Kidney (tissue), 14 donors: ENCODE measurements around the gene PPDPF. TPM values are rescaled to one million over a fixed set of nuclear protein-coding genes. Genes with fewer than 3 reads are reported as not detected.

Source experiments
- DNase-seq, 5 donors: peaks; one replicate each; pipeline ENCODE4 v3.0.0-alpha.2; 2013 to 2020
- FAIRE-seq: peaks from 2 replicates; lab custom pipeline; 2012; peaks lifted over from hg19 to GRCh38; lab: Jason Lieb, UNC
- H3K27ac ChIP-seq, 2 donors: one replicate each; pipeline ENCODE4 v1.7.0; 2013; ENCODE audit warnings: low read depth in 2 of 2, low read length in 2 of 2, inconsistent platforms in 1 of 2
- H3K27me3 ChIP-seq: one replicate; pipeline ENCODE4 v1.7.1; 2013; ENCODE audit warnings: low read length, inconsistent platforms; ENCODE audit not compliant: control insufficient read depth, insufficient read depth
- H3K36me3 ChIP-seq, 3 donors: one replicate each; pipeline versions ENCODE4 v1.7.0 to v1.7.1; 2013; ENCODE audit warnings: low read length in 3 of 3, control low read depth in 1 of 3, inconsistent platforms in 1 of 3; ENCODE audit not compliant: insufficient read depth in 3 of 3, control insufficient read depth in 2 of 3
- H3K4me1 ChIP-seq, 3 donors: one replicate each; pipeline versions ENCODE4 v1.7.0 to v1.7.1; 2013; ENCODE audit warnings: low read length in 3 of 3, inconsistent platforms in 1 of 3, low read depth in 1 of 3; ENCODE audit not compliant: control insufficient read depth in 2 of 3, insufficient read depth in 2 of 3
- H3K4me3 ChIP-seq, 3 donors: one replicate each; pipeline versions ENCODE4 v1.7.0 to v1.8.1; 2013; ENCODE audit warnings: low read length in 3 of 3, control low read depth in 1 of 3, inconsistent platforms in 1 of 3
- H3K9ac ChIP-seq, 3 donors: one replicate each; pipeline versions ENCODE4 v1.7.0 to v1.7.1; 2013; ENCODE audit warnings: low read length in 3 of 3, control low read depth in 1 of 3, inconsistent platforms in 1 of 3
- H3K9me3 ChIP-seq, 3 donors: one replicate each; pipeline versions ENCODE4 v1.7.0 to v1.7.1; 2013; ENCODE audit warnings: low read length in 3 of 3, control low read depth in 1 of 3, inconsistent platforms in 1 of 3; ENCODE audit not compliant: control insufficient read depth in 2 of 3, insufficient read depth in 1 of 3
- CTCF ChIP-seq: IDR thresholded peaks from 3 replicates; pipeline ENCODE4 v1.5.1; 2012; ENCODE audit warnings: mild to moderate bottlenecking, moderate library complexity, borderline replicate concordance; ENCODE audit not compliant: insufficient read depth; ENCODE audit errors: extremely low read depth
- intact Hi-C: fragments of 100-400 bp; cut with DNase I; formaldehyde crosslinking; loops from one replicate; pipeline ENCODE4 v1.11.1; 2022
- polyA plus RNA-seq: library from polyadenylated mRNA; stranded (reverse); fragments of 350-450 nt; fragmentation: Illumina TruSeq; extraction: RNeasy Lipid Tissue Mini Kit (QIAGEN cat#74804); gene quantifications from one replicate; pipeline ENCODE4 v1.2.3, GENCODE V29; 2014; ENCODE audit warnings: low read depth, low replicate concordance; ENCODE audit not compliant: insufficient read depth
- total RNA-seq: library from RNA; stranded (reverse); fragmentation: NEBNext Ultra II Directional; extraction: Animal tissue kit (Norgen Biotek cat#: 25700); gene quantifications from one replicate; pipeline ENCODE4 v1.2.1, GENCODE V29; 2021
- donor health status: control.
- donor health status: control.
- donor health status: control.
- donor health status: control.
- donor health status: control.
- donor health status: DM: yes; HTN: yes; CAD: no.
- donor health status: Normal renal cell carcinoma (clear cell type).

The PPDPF gene
- total and polyA plus RNA-seq, 2 donors from 2014 or later = 578 to 961 TPM

- no peak for FAIRE-seq
- Histone ChIP-seq H3K36me3 (no peaks in the 10 kb centered on the region), H3K27me3 (no peaks in the 10 kb centered on the region), H3K9ac (no peak overlapping the region), H3K4me3 (no peak overlapping the region), H3K4me1 (no peaks in the 10 kb centered on the region), H3K27ac (no peak overlapping the region), H3K9me3 (no peaks in the 10 kb centered on the region)
- no peak for TF ChIP-seq CTCF
- DNase-seq = no peak
- intact Hi-C loops = no loop called here
Measured at GRCh38 chr20:63543733-63544132, 23.2 kb downstream of the PPDPF start.

- DNase-seq (no peak), FAIRE-seq (no peak)
- H3K36me3 ChIP-seq = no peaks in the 10 kb centered on the region
- intact Hi-C loops = no loop called here
- no peak overlapping the region for H3K9ac ChIP-seq
- H3K4me3 ChIP-seq = no peak overlapping the region
- no peak for TF ChIP-seq CTCF
- H3K9me3 ChIP-seq = no peaks in the 10 kb centered on the region
- no peaks in the 10 kb centered on the region for H3K4me1 ChIP-seq
- H3K27me3 ChIP-seq = no peaks in the 10 kb centered on the region
- no peak overlapping the region for H3K27ac ChIP-seq
Measured at GRCh38 chr20:63544241-63544957, 23.8 kb downstream of the PPDPF start.

DNA sequence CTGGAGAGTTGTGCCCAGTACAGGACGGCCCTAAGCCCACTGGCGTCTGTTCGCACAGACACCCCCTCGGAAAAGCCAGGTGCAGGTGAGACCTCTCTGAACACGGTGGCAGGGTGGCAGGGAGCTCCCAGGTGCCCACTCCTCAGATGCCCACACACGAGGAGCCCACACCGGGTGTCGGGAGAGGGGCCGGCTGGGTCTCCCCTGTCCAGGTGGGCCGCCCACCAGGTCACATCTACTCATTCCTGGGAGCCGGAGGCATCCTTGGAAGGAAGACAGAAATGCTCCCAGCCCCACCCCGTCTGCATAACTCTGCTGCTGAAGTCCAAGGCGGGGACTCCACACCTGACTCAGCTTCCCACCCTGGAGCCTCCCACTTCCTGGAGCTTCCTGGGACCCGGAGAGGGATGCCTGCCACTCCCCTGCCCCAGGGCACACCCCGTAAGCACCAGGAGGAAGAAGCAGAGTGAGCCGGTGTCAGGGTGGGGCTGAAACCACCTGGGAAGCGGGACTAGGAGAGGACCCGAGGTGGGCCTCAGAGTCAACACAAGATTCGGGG is 24.5 kb downstream of the PPDPF start:
- intact Hi-C loops = no loop called here
- FAIRE-seq = no peak
- H3K27me3 ChIP-seq = no peaks in the 10 kb centered on the region

More for the DNA sequence above, 24.5 kb downstream of the PPDPF start:
- Histone ChIP-seq H3K27ac (no peak overlapping the region), H3K4me1 (no peaks in the 10 kb centered on the region), H3K9ac (no peak overlapping the region), H3K4me3 (no peak overlapping the region), H3K36me3 (no peaks in the 10 kb centered on the region), H3K9me3 (no peaks in the 10 kb centered on the region)
- no peak for DNase-seq
- no peak for TF ChIP-seq CTCF
